ENCODE measurements around the gene CEP112. TPM values are rescaled to one million over a fixed set of nuclear protein-coding genes. Genes with fewer than 3 reads are reported as not detected.

The CEP112 gene
- total RNA-seq, 1 donor from 2014 or later, result 21.8 TPM

- DNase-seq (ENCODE audit: low spot score), result no peak
- no peak for TF ChIP-seq CTCF (IDR thresholded peaks at IDR 0.05)
- H3K4me3 Mint-ChIP-seq (ENCODE audit: unreplicated experiment), result no peak overlapping the region
- no peaks in the 10 kb centered on the region for H3K27me3 Mint-ChIP-seq (ENCODE audit: low read depth)
- H3K27ac Mint-ChIP-seq (ENCODE audit: unreplicated experiment), result no peak overlapping the region
- no peaks in the 10 kb centered on the region for H3K36me3 Mint-ChIP-seq (ENCODE audit: low read depth)
- no peaks in the 10 kb centered on the region for H3K4me1 Mint-ChIP-seq (ENCODE audit: low read depth)
- H3K9me3 Mint-ChIP-seq (ENCODE audit: low read depth), result no peaks in the 10 kb centered on the region
These were observed 335.1 kb downstream of the CEP112 start for GRCh38 chr17:65856865-65857264.

- no peaks in the 10 kb centered on the region for H3K27me3 Mint-ChIP-seq (ENCODE audit: low read depth)
- H3K4me1 Mint-ChIP-seq (ENCODE audit: low read depth), result no peaks in the 10 kb centered on the region
- no peaks in the 10 kb centered on the region for H3K9me3 Mint-ChIP-seq (ENCODE audit: low read depth)
- H3K4me3 Mint-ChIP-seq (ENCODE audit: unreplicated experiment), result no peak overlapping the region
- H3K36me3 Mint-ChIP-seq (ENCODE audit: low read depth), result no peaks in the 10 kb centered on the region
- no peak overlapping the region for H3K27ac Mint-ChIP-seq (ENCODE audit: unreplicated experiment)
- no peak for DNase-seq (ENCODE audit: low spot score)
- TF ChIP-seq CTCF (IDR thresholded peaks at IDR 0.05), result no peak
These were observed 336.3 kb downstream of the CEP112 start for GRCh38 chr17:65855675-65856074.

- Mint-ChIP-seq H3K9me3 (ENCODE audit: low read depth) (no peaks in the 10 kb centered on the region), H3K27ac (ENCODE audit: unreplicated experiment) (no peak overlapping the region), H3K27me3 (ENCODE audit: low read depth) (no peaks in the 10 kb centered on the region), H3K36me3 (ENCODE audit: low read depth) (no peaks in the 10 kb centered on the region), H3K4me1 (ENCODE audit: low read depth) (peaks cover 3% of the 10 kb centered on the region), H3K4me3 (ENCODE audit: unreplicated experiment) (no peak overlapping the region)
- no peak for TF ChIP-seq CTCF (IDR thresholded peaks at IDR 0.05)
- no peak for DNase-seq (ENCODE audit: low spot score)
These were observed 336.7 kb downstream of the CEP112 start for GRCh38 chr17:65855245-65855644.

- no peaks in the 10 kb centered on the region for H3K27me3 Mint-ChIP-seq (ENCODE audit: low read depth)
- no peak overlapping the region for H3K4me3 Mint-ChIP-seq (ENCODE audit: unreplicated experiment)
- H3K36me3 Mint-ChIP-seq (ENCODE audit: low read depth), result peaks cover 2% of the 10 kb centered on the region
- TF ChIP-seq CTCF (IDR thresholded peaks at IDR 0.05), result no peak
- no peak for DNase-seq (ENCODE audit: low spot score)
- H3K9me3 Mint-ChIP-seq (ENCODE audit: low read depth), result no peaks in the 10 kb centered on the region
- peaks cover 4% of the 10 kb centered on the region for H3K4me1 Mint-ChIP-seq (ENCODE audit: low read depth)
- H3K27ac Mint-ChIP-seq (ENCODE audit: unreplicated experiment), result no peak overlapping the region
These were observed 338.1 kb downstream of the CEP112 start for GRCh38 chr17:65853816-65854215.

GRCh38 chr17:65852911-65853310 is 339.0 kb downstream of the CEP112 start:
- no peaks in the 10 kb centered on the region for H3K27me3 Mint-ChIP-seq (ENCODE audit: low read depth)
- no peak overlapping the region for H3K4me3 Mint-ChIP-seq (ENCODE audit: unreplicated experiment)
- peaks cover 7% of the 10 kb centered on the region for H3K4me1 Mint-ChIP-seq (ENCODE audit: low read depth)
- TF ChIP-seq CTCF (IDR thresholded peaks at IDR 0.05), result no peak
- H3K36me3 Mint-ChIP-seq (ENCODE audit: low read depth), result peaks cover 5% of the 10 kb centered on the region
- no peak for DNase-seq (ENCODE audit: low spot score)
- no peak overlapping the region for H3K27ac Mint-ChIP-seq (ENCODE audit: unreplicated experiment)
- H3K9me3 Mint-ChIP-seq (ENCODE audit: low read depth), result no peaks in the 10 kb centered on the region
